Liver (tissue), 9 donors: ENCODE results near the gene DNAJA4. TPM values are rescaled to one million over a fixed set of nuclear protein-coding genes. Genes with fewer than 3 reads are reported as not detected.

ENCODE experiments used
- DNase-seq: peaks from one replicate; pipeline ENCODE4 v3.0.0-alpha.2; 2017; ENCODE audit warnings: low spot score
- H3K27ac ChIP-seq, 2 donors: one replicate each; pipeline ENCODE4 v1.7.0; 2013; ENCODE audit warnings: inconsistent platforms in 2 of 2, low read length in 2 of 2, control low read depth in 1 of 2, low read depth in 1 of 2, mild to moderate bottlenecking in 1 of 2
- H3K27me3 ChIP-seq, 4 donors: one replicate each; pipeline versions ENCODE4 v1.6.1 to v1.7.0; 2013; ENCODE audit warnings: low read length in 3 of 4, inconsistent platforms in 1 of 4, mild to moderate bottlenecking in 1 of 4, moderate library complexity in 1 of 4; ENCODE audit not compliant: control insufficient read depth in 4 of 4, insufficient read depth in 4 of 4
- H3K36me3 ChIP-seq, 4 donors: one replicate each; pipeline versions ENCODE4 v1.6.1 to v1.7.0; 2013; ENCODE audit warnings: low read length in 3 of 4, mild to moderate bottlenecking in 3 of 4, low read depth in 1 of 4, moderate library complexity in 1 of 4; ENCODE audit not compliant: control insufficient read depth in 4 of 4, insufficient read depth in 3 of 4
- H3K4me1 ChIP-seq, 4 donors: one replicate each; pipeline versions ENCODE4 v1.6.1 to v1.7.0; 2013; ENCODE audit warnings: low read length in 3 of 4, mild to moderate bottlenecking in 3 of 4, moderate library complexity in 1 of 4; ENCODE audit not compliant: control insufficient read depth in 4 of 4, insufficient read depth in 4 of 4
- H3K4me3 ChIP-seq, 3 donors: one replicate each; pipeline versions ENCODE4 v1.6.1 to v1.7.0; 2013; ENCODE audit warnings: low read length in 3 of 3, control low read depth in 1 of 3, low read depth in 1 of 3, mild to moderate bottlenecking in 1 of 3
- H3K9ac ChIP-seq, 2 donors: one replicate each; pipeline ENCODE4 v1.7.0; 2013; ENCODE audit warnings: low read length in 2 of 2, mild to moderate bottlenecking in 2 of 2, moderate library complexity in 2 of 2, control low read depth in 1 of 2, low read depth in 1 of 2
- H3K9me3 ChIP-seq, 4 donors: one replicate each; pipeline versions ENCODE4 v1.6.1 to v1.7.0; 2013; ENCODE audit warnings: low read length in 3 of 4; ENCODE audit not compliant: control insufficient read depth in 4 of 4
- EGR1 ChIP-seq, 2 donors: IDR thresholded peaks; 2 replicates each; pipeline ENCODE4 v1.6.1; 2016 to 2018; ENCODE audit warnings: antibody characterized with exemption in 2 of 2, low read depth in 2 of 2
- FOXA1 ChIP-seq: IDR thresholded peaks from 2 replicates; pipeline ENCODE4 v1.6.1; 2016; ENCODE audit warnings: antibody characterized with exemption
- FOXA2 ChIP-seq: IDR thresholded peaks from 2 replicates; pipeline ENCODE4 v1.6.1; 2016; ENCODE audit warnings: antibody characterized with exemption
- GABPA ChIP-seq, 2 donors: IDR thresholded peaks in 1 of 2; conservative IDR thresholded peaks in 1 of 2; 2 replicates each; pipeline ENCODE4 v1.6.1; 2016; ENCODE audit warnings: antibody characterized with exemption in 2 of 2, mild to moderate bottlenecking in 1 of 2, moderate library complexity in 1 of 2
- HNF4G ChIP-seq: IDR thresholded peaks from 2 replicates; pipeline ENCODE4 v1.6.1; 2016; ENCODE audit warnings: antibody characterized with exemption
- JUND ChIP-seq, 2 donors: IDR thresholded peaks; 2 replicates each; pipeline ENCODE4 v1.6.1; 2016; ENCODE audit warnings: antibody characterized with exemption in 2 of 2
- MAX ChIP-seq: IDR thresholded peaks from 2 replicates; pipeline ENCODE4 v1.6.1; 2016; ENCODE audit warnings: antibody characterized with exemption
- NR2F2 ChIP-seq: IDR thresholded peaks from 2 replicates; pipeline ENCODE4 v1.6.1; 2016; ENCODE audit warnings: antibody characterized with exemption
- RAD21 ChIP-seq, 2 donors: IDR thresholded peaks; 2 replicates each; pipeline ENCODE4 v1.6.1; 2016; ENCODE audit warnings: antibody characterized with exemption in 2 of 2, mild to moderate bottlenecking in 2 of 2
- RXRA ChIP-seq, 2 donors: IDR thresholded peaks; 2 replicates each; pipeline ENCODE4 v1.6.1; 2017 to 2018; ENCODE audit warnings: antibody characterized with exemption in 2 of 2, mild to moderate bottlenecking in 1 of 2
- SP1 ChIP-seq: IDR thresholded peaks from 2 replicates; pipeline ENCODE4 v1.6.1; 2018; ENCODE audit warnings: antibody characterized with exemption, mild to moderate bottlenecking
- TAF1 ChIP-seq: conservative IDR thresholded peaks from 2 replicates; pipeline ENCODE4 v1.6.1; 2016; ENCODE audit warnings: antibody characterized with exemption, mild to moderate bottlenecking
- YY1 ChIP-seq: IDR thresholded peaks from 2 replicates; pipeline ENCODE4 v1.6.1; 2016; ENCODE audit warnings: antibody characterized with exemption, mild to moderate bottlenecking
- ZBTB33 ChIP-seq: IDR thresholded peaks from 2 replicates; pipeline ENCODE4 v1.6.1; 2016; ENCODE audit warnings: antibody characterized with exemption
- WGBS: extraction: QIAGEN DNeasy Blood & Tissue Kit; methylation state at CpG from one replicate; pipeline ENCODE4 v1.1.7; 2013; 5-methylcytosine and 5-hydroxymethylcytosine counted together
- polyA plus RNA-seq, 2 donors: library from polyadenylated mRNA; stranded (reverse) in 1 of 2; unstranded in 1 of 2; fragments of 200-250 nt in 1 of 2; fragments of >200 nt in 1 of 2; fragmentation: Nextera tagmentation in 1 of 2; extraction: Ambion mirVana in 1 of 2; gene quantifications; one replicate each; pipeline versions ENCODE4 v1.2.1 to v1.2.3, GENCODE V29; 2013 to 2015
- total RNA-seq, 2 donors: library from RNA; depleted of rRNA; stranded (reverse); fragments of >200 nt; gene quantifications; one replicate each; pipeline ENCODE4 v1.2.3, GENCODE V29; 2014
- TF ChIP-seq, protein P1 (sequence below): IDR thresholded peaks from 2 replicates; pipeline ENCODE4 v1.6.1; 2016; ENCODE audit warnings: antibody characterized with exemption, mild to moderate bottlenecking
- TF ChIP-seq, protein P2 (sequence below): IDR thresholded peaks from 2 replicates; pipeline ENCODE4 v1.6.1; 2016; ENCODE audit warnings: antibody characterized with exemption
- TF ChIP-seq, protein P3 (sequence below): fragments of 150-350 bp; IDR thresholded peaks from 2 replicates; pipeline ENCODE4 v1.5.1; 2017; ENCODE audit warnings: improper control_type of control experiment, low read depth, low read length; ENCODE audit not compliant: missing input control
- donor health status: healthy.
- donor health status: healthy.
- donor health status: healthy.
- donor health status: healthy.
- donor health status: healthy.

Gene DNAJA4
- total and polyA plus RNA-seq, 4 donors: 0.93 to 79.0 (median 2.0) TPM

DNA sequence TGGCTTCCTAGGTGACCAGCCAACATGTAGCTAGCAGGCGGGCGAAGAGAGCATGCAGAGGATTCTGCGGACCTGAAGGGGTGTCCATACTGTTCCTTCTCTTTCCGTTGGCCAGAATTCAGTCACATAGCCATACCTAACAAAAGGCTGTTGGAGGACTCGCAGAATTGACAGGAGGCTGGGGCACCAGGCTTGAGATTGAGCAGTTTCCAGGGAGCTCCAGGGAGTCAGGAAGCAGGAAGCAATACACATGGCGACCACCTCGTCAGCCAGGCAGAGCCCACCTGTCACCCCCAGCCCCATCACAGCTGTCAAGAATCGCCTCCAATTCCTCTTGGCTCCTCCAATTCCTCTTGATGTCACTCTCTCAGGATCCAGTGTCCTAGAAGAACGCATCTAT, 13.2 kb upstream of the DNAJA4 start:
- Histone ChIP-seq H3K36me3 (no peaks in the 10 kb centered on the region), H3K9me3 (no peaks in the 10 kb centered on the region), H3K4me3 (no peak overlapping the region), H3K27ac (no peak overlapping the region), H3K27me3 (no peaks in the 10 kb centered on the region), H3K4me1 (no peaks in the 10 kb centered on the region), H3K9ac (no peak overlapping the region)
- TF ChIP-seq RXRA (IDR thresholded peaks at IDR 0.05): no peak
- TF ChIP-seq JUND (IDR thresholded peaks at IDR 0.05): no peak
- no peak for TF ChIP-seq YY1
- TF ChIP-seq TAF1: no peak
- TF ChIP-seq ZBTB33: no peak
- no peak for TF ChIP-seq HNF4G
- TF ChIP-seq NR2F2: no peak
- no peak for TF ChIP-seq GABPA (IDR thresholded peaks at IDR 0.05 in 1 of 2, conservative IDR thresholded peaks at IDR 0.05 in 1 of 2)
- TF ChIP-seq FOXA2: no peak
- TF ChIP-seq, protein P1, sequence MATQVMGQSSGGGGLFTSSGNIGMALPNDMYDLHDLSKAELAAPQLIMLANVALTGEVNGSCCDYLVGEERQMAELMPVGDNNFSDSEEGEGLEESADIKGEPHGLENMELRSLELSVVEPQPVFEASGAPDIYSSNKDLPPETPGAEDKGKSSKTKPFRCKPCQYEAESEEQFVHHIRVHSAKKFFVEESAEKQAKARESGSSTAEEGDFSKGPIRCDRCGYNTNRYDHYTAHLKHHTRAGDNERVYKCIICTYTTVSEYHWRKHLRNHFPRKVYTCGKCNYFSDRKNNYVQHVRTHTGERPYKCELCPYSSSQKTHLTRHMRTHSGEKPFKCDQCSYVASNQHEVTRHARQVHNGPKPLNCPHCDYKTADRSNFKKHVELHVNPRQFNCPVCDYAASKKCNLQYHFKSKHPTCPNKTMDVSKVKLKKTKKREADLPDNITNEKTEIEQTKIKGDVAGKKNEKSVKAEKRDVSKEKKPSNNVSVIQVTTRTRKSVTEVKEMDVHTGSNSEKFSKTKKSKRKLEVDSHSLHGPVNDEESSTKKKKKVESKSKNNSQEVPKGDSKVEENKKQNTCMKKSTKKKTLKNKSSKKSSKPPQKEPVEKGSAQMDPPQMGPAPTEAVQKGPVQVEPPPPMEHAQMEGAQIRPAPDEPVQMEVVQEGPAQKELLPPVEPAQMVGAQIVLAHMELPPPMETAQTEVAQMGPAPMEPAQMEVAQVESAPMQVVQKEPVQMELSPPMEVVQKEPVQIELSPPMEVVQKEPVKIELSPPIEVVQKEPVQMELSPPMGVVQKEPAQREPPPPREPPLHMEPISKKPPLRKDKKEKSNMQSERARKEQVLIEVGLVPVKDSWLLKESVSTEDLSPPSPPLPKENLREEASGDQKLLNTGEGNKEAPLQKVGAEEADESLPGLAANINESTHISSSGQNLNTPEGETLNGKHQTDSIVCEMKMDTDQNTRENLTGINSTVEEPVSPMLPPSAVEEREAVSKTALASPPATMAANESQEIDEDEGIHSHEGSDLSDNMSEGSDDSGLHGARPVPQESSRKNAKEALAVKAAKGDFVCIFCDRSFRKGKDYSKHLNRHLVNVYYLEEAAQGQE: no peak
- TF ChIP-seq, protein P2, sequence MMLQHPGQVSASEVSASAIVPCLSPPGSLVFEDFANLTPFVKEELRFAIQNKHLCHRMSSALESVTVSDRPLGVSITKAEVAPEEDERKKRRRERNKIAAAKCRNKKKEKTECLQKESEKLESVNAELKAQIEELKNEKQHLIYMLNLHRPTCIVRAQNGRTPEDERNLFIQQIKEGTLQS: no peak
- TF ChIP-seq FOXA1: no peak
- no peak for DNase-seq
- 84% methylated on average over 9 of the region's 9 CpGs for WGBS

- no peak overlapping the region for H3K4me3 ChIP-seq
- H3K27ac ChIP-seq: no peak overlapping the region
- no peaks in the 10 kb centered on the region for H3K4me1 ChIP-seq
- H3K9me3 ChIP-seq: no peaks in the 10 kb centered on the region
- WGBS: 97% methylated on average over 1 of the region's 1 CpG
- no peaks in the 10 kb centered on the region for H3K27me3 ChIP-seq
- DNase-seq: no peak
- TF ChIP-seq, protein P3, sequence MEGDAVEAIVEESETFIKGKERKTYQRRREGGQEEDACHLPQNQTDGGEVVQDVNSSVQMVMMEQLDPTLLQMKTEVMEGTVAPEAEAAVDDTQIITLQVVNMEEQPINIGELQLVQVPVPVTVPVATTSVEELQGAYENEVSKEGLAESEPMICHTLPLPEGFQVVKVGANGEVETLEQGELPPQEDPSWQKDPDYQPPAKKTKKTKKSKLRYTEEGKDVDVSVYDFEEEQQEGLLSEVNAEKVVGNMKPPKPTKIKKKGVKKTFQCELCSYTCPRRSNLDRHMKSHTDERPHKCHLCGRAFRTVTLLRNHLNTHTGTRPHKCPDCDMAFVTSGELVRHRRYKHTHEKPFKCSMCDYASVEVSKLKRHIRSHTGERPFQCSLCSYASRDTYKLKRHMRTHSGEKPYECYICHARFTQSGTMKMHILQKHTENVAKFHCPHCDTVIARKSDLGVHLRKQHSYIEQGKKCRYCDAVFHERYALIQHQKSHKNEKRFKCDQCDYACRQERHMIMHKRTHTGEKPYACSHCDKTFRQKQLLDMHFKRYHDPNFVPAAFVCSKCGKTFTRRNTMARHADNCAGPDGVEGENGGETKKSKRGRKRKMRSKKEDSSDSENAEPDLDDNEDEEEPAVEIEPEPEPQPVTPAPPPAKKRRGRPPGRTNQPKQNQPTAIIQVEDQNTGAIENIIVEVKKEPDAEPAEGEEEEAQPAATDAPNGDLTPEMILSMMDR: no peak
- TF ChIP-seq RAD21 (IDR thresholded peaks at IDR 0.05) (no peak), ZBTB33 (no peak), EGR1 (IDR thresholded peaks at IDR 0.05; ENCODE audit: low read depth in 2 of 2) (no peak), YY1 (no peak), RXRA (IDR thresholded peaks at IDR 0.05) (no peak), SP1 (no peak), MAX (no peak), GABPA (IDR thresholded peaks at IDR 0.05 in 1 of 2, conservative IDR thresholded peaks at IDR 0.05 in 1 of 2) (no peak), FOXA1 (no peak), JUND (IDR thresholded peaks at IDR 0.05) (no peak), HNF4G (no peak), TAF1 (no peak)
- H3K9ac ChIP-seq: no peak overlapping the region
- H3K36me3 ChIP-seq: no peaks in the 10 kb centered on the region
Measured at GRCh38 chr15:78255421-78256043, 8.8 kb upstream of the DNAJA4 start.
